Gastrocnemius medialis (tissue), 4 donors: ENCODE data around the gene C12orf60.

Experiments used
- CTCF ChIP-seq, 5 experiments: fragments of 450-650 bp in 3 of 5; fragments of 200-600 bp in 2 of 5; sonication (generic) in 2 of 5; IDR thresholded peaks in 4 of 5; conservative IDR thresholded peaks in 1 of 5; 1 replicate in 4 of 5; 2 replicates in 1 of 5; pipeline ENCODE4 v1.5.1; 2016 to 2019; ENCODE audit warnings: antibody characterized with exemption in 5 of 5, mild to moderate bottlenecking in 3 of 5, moderate library complexity in 3 of 5
- POLR2A ChIP-seq, 2 donors: fragments of 450-650 bp; IDR thresholded peaks; one replicate each; pipeline ENCODE4 v1.6.1; 2017; ENCODE audit warnings: antibody characterized with exemption in 2 of 2, mild to moderate bottlenecking in 2 of 2, moderate library complexity in 2 of 2

GRCh38 chr12:14782756-14783155, 20.7 kb upstream of the C12orf60 start:
- TF ChIP-seq CTCF (IDR thresholded peaks at IDR 0.05 in 4 of 5, conservative IDR thresholded peaks at IDR 0.05 in 1 of 5) (no peak), POLR2A (IDR thresholded peaks at IDR 0.05) (no peak)
